Neural cell (in vitro differentiated cells): Measurements from ENCODE around the gene SLC22A31. TPM values are rescaled to one million over a fixed set of nuclear protein-coding genes. Genes with fewer than 3 reads are reported as not detected.
"Not testable (repeated sequence)": the region's sequence is repeated elsewhere in the genome, so short reads cannot be mapped to it uniquely, and the experiment has no call there.

Experiments
- H2AFZ ChIP-seq: fragments of 200-600, 300-800 bp; sonication (generic), shearing (Covaris generic); 2 replicates; pipeline ENCODE4 v1.6.0; 2014; ENCODE audit warnings: low read depth, mild to moderate bottlenecking, antibody characterized with exemption, low read length, moderate library complexity
- H3F3A ChIP-seq: fragments of 200-600 bp; shearing (Covaris generic); 2 replicates; pipeline ENCODE4 v1.6.1; 2016; ENCODE audit warnings: mild to moderate bottlenecking, moderate library complexity, mixed read lengths, antibody characterized with exemption, low read length; ENCODE audit not compliant: insufficient read depth, poor library complexity, severe bottlenecking
- H3K27ac ChIP-seq: fragments of 200-600, 300-800 bp; sonication (generic), shearing (Covaris generic); 2 replicates; pipeline ENCODE4 v1.5.1; 2014; ENCODE audit warnings: mild to moderate bottlenecking, low read length, moderate library complexity
- H3K27me3 ChIP-seq: fragments of 300-800, 200-600 bp; sonication (generic), shearing (Covaris generic); 2 replicates; pipeline ENCODE4 v1.6.0; 2014; ENCODE audit warnings: mild to moderate bottlenecking, low read depth, low read length, moderate library complexity; ENCODE audit not compliant: insufficient read depth
- H3K36me3 ChIP-seq: fragments of 300-800, 200-600 bp; sonication (generic), shearing (Covaris generic); 2 replicates; pipeline ENCODE4 v1.5.1; 2014; ENCODE audit warnings: mild to moderate bottlenecking, antibody characterized with exemption, low read length, moderate library complexity; ENCODE audit not compliant: insufficient read depth
- H3K4me2 ChIP-seq: fragments of 300-800, 200-600 bp; sonication (generic), shearing (Covaris generic); 2 replicates; pipeline ENCODE4 v1.6.0; 2014; ENCODE audit warnings: mild to moderate bottlenecking, low read length
- H3K4me3 ChIP-seq: fragments of 300-800, 200-600 bp; sonication (generic), shearing (Covaris generic); 2 replicates; pipeline ENCODE4 v1.5.1; 2014; ENCODE audit warnings: mild to moderate bottlenecking, low read length, moderate library complexity
- H3K79me2 ChIP-seq: fragments of 200-600 bp; shearing (Covaris generic); replicated peaks from 2 replicates; pipeline ENCODE4 v1.6.0; 2014; ENCODE audit warnings: mild to moderate bottlenecking, low read length, moderate library complexity; ENCODE audit not compliant: insufficient read depth
- H3K9ac ChIP-seq: fragments of 300-800, 200-600 bp; sonication (generic), shearing (Covaris generic); 2 replicates; pipeline ENCODE4 v1.6.1; 2016; ENCODE audit warnings: mild to moderate bottlenecking, low read length, mixed read lengths
- H3K9me2 ChIP-seq: fragments of 200-600 bp; shearing (Covaris generic); 2 replicates; pipeline ENCODE4 v1.6.1; 2016; ENCODE audit warnings: mild to moderate bottlenecking, low read length, mixed read lengths; ENCODE audit not compliant: insufficient read depth
- H3K9me3 ChIP-seq: fragments of 200-600, 300-800 bp; sonication (generic), shearing (Covaris generic); 2 replicates; pipeline ENCODE4 v1.6.1; 2016; ENCODE audit warnings: mild to moderate bottlenecking, mixed run types, low read length, moderate library complexity, mixed read lengths
- H4K20me1 ChIP-seq: fragments of 200-600 bp; shearing (Covaris generic); 2 replicates; pipeline ENCODE4 v1.6.1; 2016; ENCODE audit warnings: mild to moderate bottlenecking, mixed run types; ENCODE audit not compliant: insufficient read depth
- EP300 ChIP-seq: fragments of 450-650 bp; conservative IDR thresholded peaks from 2 replicates; pipeline ENCODE4 v1.6.1; 2014; ENCODE audit warnings: antibody characterized with exemption, mild to moderate bottlenecking, moderate library complexity; ENCODE audit not compliant: poor library complexity, severe bottlenecking
- EZH2 ChIP-seq: fragments of 200-600, 300-800 bp; shearing (Covaris generic), sonication (generic); IDR thresholded peaks from 2 replicates; pipeline ENCODE4 v1.6.1; 2014; ENCODE audit warnings: antibody characterized with exemption, low read length, borderline replicate concordance, mild to moderate bottlenecking; ENCODE audit not compliant: insufficient read depth, poor library complexity, severe bottlenecking
- MXI1 ChIP-seq: fragments of 450-650 bp; conservative IDR thresholded peaks from 2 replicates; pipeline ENCODE4 v1.6.1; 2014; ENCODE audit warnings: antibody characterized with exemption, mild to moderate bottlenecking; ENCODE audit not compliant: poor library complexity, severe bottlenecking
- POLR2AphosphoS5 ChIP-seq: IDR thresholded peaks from 2 replicates; pipeline ENCODE4 v1.6.1; 2012
- RAD21 ChIP-seq: fragments of 450-650 bp; conservative IDR thresholded peaks from 2 replicates; pipeline ENCODE4 v1.6.1; 2014; ENCODE audit warnings: antibody characterized with exemption, mild to moderate bottlenecking, moderate library complexity
- REST ChIP-seq: IDR thresholded peaks from 2 replicates; pipeline ENCODE4 v1.6.1; 2012; ENCODE audit warnings: borderline replicate concordance
- SMC3 ChIP-seq: fragments of 450-650 bp; conservative IDR thresholded peaks from 2 replicates; pipeline ENCODE4 v1.6.1; 2014; ENCODE audit warnings: antibody characterized with exemption, mild to moderate bottlenecking, moderate library complexity; ENCODE audit not compliant: poor library complexity
- TAF1 ChIP-seq: IDR thresholded peaks from 2 replicates; pipeline ENCODE4 v1.6.1; 2012; ENCODE audit warnings: low read depth
- polyA plus RNA-seq: library from polyadenylated mRNA; depleted of rRNA; stranded (reverse); fragments of >200 nt; gene quantifications from 2 replicates; pipeline ENCODE4 v1.2.3, GENCODE V29; 2014
- TF ChIP-seq, protein P1 (sequence below): fragments of 450-650 bp; IDR thresholded peaks from 2 replicates; pipeline ENCODE4 v1.5.1; 2014; ENCODE audit warnings: antibody characterized with exemption, mild to moderate bottlenecking, moderate library complexity; ENCODE audit not compliant: poor library complexity, severe bottlenecking

Gene SLC22A31
- polyA plus RNA-seq, 1 donor from 2014 or later = not detected

GRCh38 chr16:89187032-89187769 is 13.1 kb downstream of the SLC22A31 start:
- TF ChIP-seq TAF1 (no peak), EP300 (no peak), REST (no peak), SMC3 (no peak), POLR2AphosphoS5 (no peak), EZH2 (no peak), RAD21 (no peak), MXI1 (no peak)
- TF ChIP-seq, protein P1, sequence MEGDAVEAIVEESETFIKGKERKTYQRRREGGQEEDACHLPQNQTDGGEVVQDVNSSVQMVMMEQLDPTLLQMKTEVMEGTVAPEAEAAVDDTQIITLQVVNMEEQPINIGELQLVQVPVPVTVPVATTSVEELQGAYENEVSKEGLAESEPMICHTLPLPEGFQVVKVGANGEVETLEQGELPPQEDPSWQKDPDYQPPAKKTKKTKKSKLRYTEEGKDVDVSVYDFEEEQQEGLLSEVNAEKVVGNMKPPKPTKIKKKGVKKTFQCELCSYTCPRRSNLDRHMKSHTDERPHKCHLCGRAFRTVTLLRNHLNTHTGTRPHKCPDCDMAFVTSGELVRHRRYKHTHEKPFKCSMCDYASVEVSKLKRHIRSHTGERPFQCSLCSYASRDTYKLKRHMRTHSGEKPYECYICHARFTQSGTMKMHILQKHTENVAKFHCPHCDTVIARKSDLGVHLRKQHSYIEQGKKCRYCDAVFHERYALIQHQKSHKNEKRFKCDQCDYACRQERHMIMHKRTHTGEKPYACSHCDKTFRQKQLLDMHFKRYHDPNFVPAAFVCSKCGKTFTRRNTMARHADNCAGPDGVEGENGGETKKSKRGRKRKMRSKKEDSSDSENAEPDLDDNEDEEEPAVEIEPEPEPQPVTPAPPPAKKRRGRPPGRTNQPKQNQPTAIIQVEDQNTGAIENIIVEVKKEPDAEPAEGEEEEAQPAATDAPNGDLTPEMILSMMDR = no peak
- Histone ChIP-seq H3K9me3 (no peaks in the 10 kb centered on the region), H3F3A (no peaks in the 10 kb centered on the region), H3K36me3 (no peaks in the 10 kb centered on the region), H3K27ac (no peak overlapping the region), H2AFZ (no peak overlapping the region), H3K4me2 (no peak overlapping the region), H3K4me3 (no peak overlapping the region), H3K27me3 (peaks cover 20% of the 10 kb centered on the region), H3K79me2 (no peaks in the 10 kb centered on the region), H3K9ac (no peak overlapping the region), H3K9me2 (no peaks in the 10 kb centered on the region), H4K20me1 (no peaks in the 10 kb centered on the region)

- peaks cover 15% of the 10 kb centered on the region for H3K27me3 ChIP-seq
- not testable (repeated sequence) for H3K9ac ChIP-seq, H3K4me2 ChIP-seq, H3K36me3 ChIP-seq, H3K79me2 ChIP-seq, H4K20me1 ChIP-seq, H3K4me3 ChIP-seq, H3F3A ChIP-seq, H3K9me2 ChIP-seq, H3K27ac ChIP-seq, H2AFZ ChIP-seq, H3K9me3 ChIP-seq
Measured at GRCh38 chr16:89186593-89187031, 13.7 kb downstream of the SLC22A31 start.

- H3K27ac ChIP-seq, H3F3A ChIP-seq, H3K9me3 ChIP-seq, H2AFZ ChIP-seq, H3K4me3 ChIP-seq, H3K9ac ChIP-seq, H3K9me2 ChIP-seq, H3K4me2 ChIP-seq, H3K27me3 ChIP-seq, H3K79me2 ChIP-seq, H4K20me1 ChIP-seq, H3K36me3 ChIP-seq: not testable (repeated sequence)
Measured at GRCh38 chr16:89185887-89186592, 14.3 kb downstream of the SLC22A31 start.
